ENCODE results near the gene MADD.
A peak's percentile ranks its signal among the peaks of the same experiment; 100 is the strongest.
"Not testable (repeated sequence)": the region's sequence is repeated elsewhere in the genome, so short reads cannot be mapped to it uniquely, and the experiment has no call there.

MADD gene

GRCh38 chr11:47326198-47326597 lies 56.3 kb downstream of the MADD start:
- no peak for DNase-seq

GRCh38 chr11:47327025-47327424 lies 57.1 kb downstream of the MADD start:
- DNase-seq: no peak

- no peak for DNase-seq
Observed at GRCh38 chr11:47327949-47328348, 58.0 kb downstream of the MADD start.

- no peak for DNase-seq
Observed at GRCh38 chr11:47328449-47329390, 58.8 kb downstream of the MADD start.

- DNase-seq: no peak
Observed at GRCh38 chr11:47329431-47329986, 59.6 kb downstream of the MADD start.

GRCh38 chr11:47329987-47330931 lies 60.3 kb downstream of the MADD start:
- peak; percentile 36 for DNase-seq

GRCh38 chr11:47331454-47332302 lies 61.7 kb downstream of the MADD start:
- DNase-seq: no peak

- no peak for DNase-seq
Observed at GRCh38 chr11:47332303-47332711, 62.4 kb downstream of the MADD start.

- no peak for DNase-seq
Observed at GRCh38 chr11:47332791-47333525, 63.0 kb downstream of the MADD start.

- no peak for DNase-seq
Observed at GRCh38 chr11:47333526-47333845, 63.6 kb downstream of the MADD start.

- no peak for DNase-seq
Observed at GRCh38 chr11:47333886-47334443, 64.0 kb downstream of the MADD start.

GRCh38 chr11:47334699-47335411 lies 64.9 kb downstream of the MADD start:
- not testable (repeated sequence) for DNase-seq

- no peak for DNase-seq
Observed at GRCh38 chr11:47335733-47336132, 65.8 kb downstream of the MADD start.

- no peak for DNase-seq
Observed at GRCh38 chr11:47336595-47336994, 66.7 kb downstream of the MADD start.

- DNase-seq: no peak
Observed at GRCh38 chr11:47337229-47337924, 67.4 kb downstream of the MADD start.

GRCh38 chr11:47338396-47339241 lies 68.7 kb downstream of the MADD start:
- DNase-seq: no peak

GRCh38 chr11:47340010-47340409 lies 70.1 kb downstream of the MADD start:
- no peak for DNase-seq

- no peak for DNase-seq
Observed at GRCh38 chr11:47340980-47341775, 71.2 kb downstream of the MADD start.
